Prostate gland (tissue), 2 donors: Measurements from ENCODE around the gene BTD.

Source experiments
- CTCF ChIP-seq, 4 experiments: fragments of 200-600 bp in 2 of 4; fragments of 450-650 bp in 2 of 4; sonication (generic) in 2 of 4; IDR thresholded peaks; 1 replicate in 3 of 4; 2 replicates in 1 of 4; pipeline ENCODE4 v1.5.1; 2016 to 2019; ENCODE audit warnings: antibody characterized with exemption in 4 of 4, mild to moderate bottlenecking in 2 of 4, moderate library complexity in 2 of 4
- POLR2A ChIP-seq: fragments of 450-650 bp; IDR thresholded peaks from one replicate; pipeline ENCODE4 v1.6.1; 2016; ENCODE audit warnings: antibody characterized with exemption, mild to moderate bottlenecking
- POLR2AphosphoS5 ChIP-seq: sonication (generic); formaldehyde crosslinking; IDR thresholded peaks from one replicate; pipeline ENCODE4 v1.6.1; 2017; ENCODE audit warnings: antibody characterized with exemption

GRCh38 chr3:15676259-15676658 is 74.7 kb downstream of the BTD start:
- TF ChIP-seq POLR2A, result no peak
- no peak for TF ChIP-seq CTCF (IDR thresholded peaks at IDR 0.05)
- no peak for TF ChIP-seq POLR2AphosphoS5
